OCI-LY3 (cell line): Measurements from ENCODE around the gene LRFN5.

Source experiments
- H2AFZ ChIP-seq: fragments of 200-600, 300-600 bp; shearing (Covaris generic); 2 replicates; pipeline ENCODE4 v1.6.0; 2014; ENCODE audit warnings: antibody characterized with exemption, low read depth, low read length
- H3K27ac ChIP-seq: fragments of 200-600, 300-600 bp; sonication (generic); 2 replicates; pipeline ENCODE4 v1.5.1; 2014; ENCODE audit warnings: mild to moderate bottlenecking, low read length, moderate library complexity, mixed read lengths
- H3K27me3 ChIP-seq: fragments of 200-600, 300-600 bp; sonication (generic); 2 replicates; pipeline ENCODE4 v1.6.1; 2014; ENCODE audit warnings: low read depth, low read length, mixed read lengths
- H3K36me3 ChIP-seq: fragments of 200-600, 300-600 bp; sonication (generic); replicated peaks from 2 replicates; pipeline ENCODE3; 2014; ENCODE audit warnings: low read depth, low read length, mixed read lengths
- H3K4me1 ChIP-seq: fragments of 300-600, 200-600 bp; sonication (generic); 2 replicates; pipeline ENCODE4 v1.6.1; 2014; ENCODE audit warnings: low read length, mixed read lengths
- H3K4me2 ChIP-seq: fragments of 200-600, 300-600 bp; sonication (generic); 2 replicates; pipeline ENCODE4 v1.6.1; 2014; ENCODE audit warnings: low read length, mixed read lengths
- H3K4me3 ChIP-seq: fragments of 300-600, 200-600 bp; sonication (generic); 2 replicates; pipeline ENCODE4 v1.5.1; 2014; ENCODE audit warnings: antibody characterized with exemption, mild to moderate bottlenecking, low read length, moderate library complexity
- H3K79me2 ChIP-seq: fragments of 300-600, 200-600 bp; shearing (Covaris generic); 2 replicates; pipeline ENCODE4 v1.6.1; 2014; ENCODE audit warnings: mild to moderate bottlenecking, low read length, mixed read lengths
- H3K9ac ChIP-seq: fragments of 300-600, 200-600 bp; shearing (Covaris generic); 2 replicates; pipeline ENCODE4 v1.6.0; 2014; ENCODE audit warnings: mild to moderate bottlenecking, low read length, moderate library complexity
- H3K9me3 ChIP-seq: fragments of 200-600, 300-600 bp; shearing (Covaris generic); 2 replicates; pipeline ENCODE4 v1.6.1; 2014; ENCODE audit warnings: low read length, mixed read lengths; ENCODE audit not compliant: insufficient read depth
- H4K20me1 ChIP-seq: fragments of 200-600, 300-600 bp; sonication (generic); 2 replicates; pipeline ENCODE4 v1.6.1; 2016; ENCODE audit warnings: low read length, mixed read lengths; ENCODE audit not compliant: insufficient read depth
- EZH2phosphoT487 ChIP-seq: fragments of 200-600 bp; shearing (Covaris generic); IDR thresholded peaks from 2 replicates; pipeline ENCODE4 v1.6.1; 2018; ENCODE audit warnings: antibody characterized with exemption, mixed run types, low read depth
- TF ChIP-seq, protein P1 (sequence below): fragments of 200-600, 300-600 bp; sonication (generic); IDR thresholded peaks from 2 replicates; pipeline ENCODE4 v1.5.1; 2014; ENCODE audit warnings: antibody characterized with exemption, low read length, low read depth

The LRFN5 gene

DNA sequence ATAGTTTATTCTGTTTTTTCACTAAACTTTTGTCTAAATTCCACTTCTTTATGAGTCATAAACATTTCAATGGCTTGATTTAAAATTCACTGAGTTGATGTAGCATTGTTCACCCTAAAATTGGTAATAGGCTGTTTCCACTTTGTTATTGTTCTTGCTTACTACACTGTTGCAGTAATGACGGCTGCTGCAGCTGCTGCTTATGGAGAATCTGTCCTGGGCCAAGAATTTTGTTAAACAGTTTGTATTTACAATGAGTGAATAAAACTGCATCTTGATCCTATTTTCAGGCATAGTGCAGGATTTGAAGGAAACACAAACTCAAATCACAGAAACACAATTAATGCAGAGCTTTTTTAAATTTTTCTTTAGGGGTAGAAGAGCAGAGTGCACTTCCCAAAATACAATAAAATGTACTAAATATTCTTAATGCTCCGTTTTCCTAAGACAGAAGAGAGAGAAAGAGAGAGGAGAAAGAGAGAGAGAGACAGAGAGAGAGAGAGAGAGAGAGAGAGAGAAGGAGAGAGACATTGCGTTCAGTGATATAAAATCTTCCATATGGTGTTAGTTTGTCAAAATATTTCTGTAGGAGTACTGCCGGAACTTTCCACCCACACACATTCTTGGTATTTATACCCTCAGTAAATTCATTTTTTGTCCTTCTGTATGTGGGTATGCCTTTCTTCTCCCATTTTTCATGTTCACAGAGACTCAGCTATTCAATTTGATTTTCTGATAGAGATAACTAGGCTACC, 266.4 kb downstream of the LRFN5 start:
- no peaks in the 10 kb centered on the region for H3K36me3 ChIP-seq
- H3K4me2 ChIP-seq, result no peak overlapping the region
- no peak overlapping the region for H3K9ac ChIP-seq
- H2AFZ ChIP-seq, result no peak overlapping the region
- H4K20me1 ChIP-seq, result no peaks in the 10 kb centered on the region
- no peak overlapping the region for H3K27ac ChIP-seq
- H3K27me3 ChIP-seq, result no peaks in the 10 kb centered on the region
- H3K9me3 ChIP-seq, result 0 out of 2 replicates have a peak, but pooled peaks cover 3% of the 10 kb centered on the region
- no peaks in the 10 kb centered on the region for H3K4me1 ChIP-seq
- TF ChIP-seq, protein P1, sequence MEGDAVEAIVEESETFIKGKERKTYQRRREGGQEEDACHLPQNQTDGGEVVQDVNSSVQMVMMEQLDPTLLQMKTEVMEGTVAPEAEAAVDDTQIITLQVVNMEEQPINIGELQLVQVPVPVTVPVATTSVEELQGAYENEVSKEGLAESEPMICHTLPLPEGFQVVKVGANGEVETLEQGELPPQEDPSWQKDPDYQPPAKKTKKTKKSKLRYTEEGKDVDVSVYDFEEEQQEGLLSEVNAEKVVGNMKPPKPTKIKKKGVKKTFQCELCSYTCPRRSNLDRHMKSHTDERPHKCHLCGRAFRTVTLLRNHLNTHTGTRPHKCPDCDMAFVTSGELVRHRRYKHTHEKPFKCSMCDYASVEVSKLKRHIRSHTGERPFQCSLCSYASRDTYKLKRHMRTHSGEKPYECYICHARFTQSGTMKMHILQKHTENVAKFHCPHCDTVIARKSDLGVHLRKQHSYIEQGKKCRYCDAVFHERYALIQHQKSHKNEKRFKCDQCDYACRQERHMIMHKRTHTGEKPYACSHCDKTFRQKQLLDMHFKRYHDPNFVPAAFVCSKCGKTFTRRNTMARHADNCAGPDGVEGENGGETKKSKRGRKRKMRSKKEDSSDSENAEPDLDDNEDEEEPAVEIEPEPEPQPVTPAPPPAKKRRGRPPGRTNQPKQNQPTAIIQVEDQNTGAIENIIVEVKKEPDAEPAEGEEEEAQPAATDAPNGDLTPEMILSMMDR, result no peak
- TF ChIP-seq EZH2phosphoT487, result no peak
- H3K79me2 ChIP-seq, result no peaks in the 10 kb centered on the region
- no peak overlapping the region for H3K4me3 ChIP-seq

DNA sequence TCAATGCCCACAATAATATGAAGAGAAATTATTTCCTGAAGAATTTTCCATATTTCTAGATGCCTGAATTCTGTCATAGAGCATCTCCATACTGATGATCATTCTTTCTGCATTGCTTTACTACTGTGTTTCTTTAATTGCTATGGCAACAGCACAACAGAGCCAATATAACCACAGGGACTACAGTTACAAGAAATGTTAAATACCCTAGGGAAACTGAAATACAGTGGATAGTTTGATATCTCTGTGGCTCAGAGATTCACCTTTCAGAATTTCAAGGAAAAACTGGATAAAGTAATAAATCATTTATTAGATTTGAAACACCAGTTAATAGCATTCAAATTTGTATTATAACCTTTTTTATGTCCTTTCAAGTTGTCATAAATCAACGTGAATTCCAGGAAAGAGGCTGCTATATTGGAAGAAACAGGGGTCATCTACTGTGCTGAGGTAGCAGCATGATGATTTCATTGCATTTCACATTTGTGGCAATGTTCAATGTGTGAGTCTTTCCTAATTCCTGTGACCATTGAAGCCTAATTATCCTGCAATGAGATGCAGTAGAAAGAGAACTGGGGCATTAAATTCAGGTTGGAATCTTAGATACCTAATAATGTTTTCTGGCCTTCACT, 267.1 kb downstream of the LRFN5 start:
- Histone ChIP-seq H3K4me2 (no peak overlapping the region), H4K20me1 (no peaks in the 10 kb centered on the region), H3K9ac (no peak overlapping the region), H3K4me3 (no peak overlapping the region), H3K9me3 (0 out of 2 replicates have a peak, but pooled peaks cover 3% of the 10 kb centered on the region), H3K36me3 (no peaks in the 10 kb centered on the region), H3K4me1 (no peaks in the 10 kb centered on the region), H3K27me3 (no peaks in the 10 kb centered on the region), H3K79me2 (no peaks in the 10 kb centered on the region), H2AFZ (no peak overlapping the region), H3K27ac (no peak overlapping the region)
- TF ChIP-seq, protein P1, result no peak
- no peak for TF ChIP-seq EZH2phosphoT487

DNA sequence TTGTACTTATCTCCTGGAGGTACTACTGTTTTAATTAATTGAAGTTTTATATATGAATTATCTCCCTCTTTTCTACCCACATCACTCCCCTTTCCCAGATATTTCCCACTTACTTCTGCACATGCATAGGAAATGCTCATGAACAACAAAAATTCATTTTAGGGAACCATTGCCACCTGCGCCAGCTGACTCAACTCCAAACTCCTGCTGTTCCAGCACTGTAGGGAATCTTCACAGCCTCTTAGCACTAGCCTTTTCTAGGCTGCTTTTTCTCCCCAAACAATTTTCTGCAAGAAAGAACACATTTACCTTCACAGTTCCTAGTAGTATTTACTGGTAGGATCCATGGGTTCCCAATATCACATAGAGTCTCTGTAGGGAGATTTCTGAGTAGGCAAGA, 268.4 kb downstream of the LRFN5 start:
- H3K27me3 ChIP-seq, result no peaks in the 10 kb centered on the region
- no peaks in the 10 kb centered on the region for H3K79me2 ChIP-seq
- no peak overlapping the region for H3K27ac ChIP-seq
- H3K9me3 ChIP-seq, result no peaks in the 10 kb centered on the region
- H3K4me2 ChIP-seq, result no peak overlapping the region
- TF ChIP-seq, protein P1, result no peak
- TF ChIP-seq EZH2phosphoT487, result no peak
- H3K9ac ChIP-seq, result no peak overlapping the region
- no peak overlapping the region for H2AFZ ChIP-seq
- H3K4me1 ChIP-seq, result no peaks in the 10 kb centered on the region
- no peaks in the 10 kb centered on the region for H3K36me3 ChIP-seq
- no peak overlapping the region for H3K4me3 ChIP-seq
- no peaks in the 10 kb centered on the region for H4K20me1 ChIP-seq

DNA sequence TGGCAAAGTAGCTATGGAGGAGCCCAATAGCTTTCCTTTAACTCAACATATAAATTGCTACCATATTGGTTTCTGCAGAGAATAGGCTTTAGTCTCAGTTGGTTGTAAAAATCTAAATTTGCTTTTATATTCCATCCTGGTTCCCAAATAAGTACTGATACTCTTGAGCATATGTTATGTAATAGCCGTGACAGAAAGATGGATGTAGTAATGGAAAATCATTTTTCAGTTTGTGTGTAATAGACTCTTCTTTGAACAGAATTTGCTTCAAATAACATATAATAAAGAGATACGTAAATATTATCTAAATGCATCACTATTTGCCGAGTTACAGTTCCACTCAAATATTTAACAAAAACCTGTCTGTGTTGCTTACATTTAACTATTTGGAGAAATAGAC, 271.6 kb downstream of the LRFN5 start:
- Histone ChIP-seq H3K4me3 (no peak overlapping the region), H2AFZ (no peak overlapping the region), H3K79me2 (no peaks in the 10 kb centered on the region), H3K4me1 (no peaks in the 10 kb centered on the region), H3K27ac (no peak overlapping the region), H3K9me3 (no peaks in the 10 kb centered on the region), H4K20me1 (no peaks in the 10 kb centered on the region), H3K4me2 (no peak overlapping the region), H3K27me3 (no peaks in the 10 kb centered on the region), H3K36me3 (no peaks in the 10 kb centered on the region), H3K9ac (no peak overlapping the region)
- no peak for TF ChIP-seq EZH2phosphoT487
- TF ChIP-seq, protein P1, result no peak
